ENCODE measurements around the gene LSM14A. TPM values are rescaled to one million over a fixed set of nuclear protein-coding genes. Genes with fewer than 3 reads are reported as not detected.
"Not testable (repeated sequence)": the region's sequence is repeated elsewhere in the genome, so short reads cannot be mapped to it uniquely, and the experiment has no call there.

LSM14A gene
- total RNA-seq, 1 experiment from 2014 or later: 199 TPM

GRCh38 chr19:34159541-34159940 lies 12.8 kb upstream of the LSM14A start:
- not testable (repeated sequence) for H3K4me3 Mint-ChIP-seq; H3K9me3 Mint-ChIP-seq; H4K8ac ChIP-seq (replicated peaks; ENCODE audit: insufficient read length, low read depth, low read length)

GRCh38 chr19:34161902-34162301 lies 10.4 kb upstream of the LSM14A start:
- H2AK5ac ChIP-seq (ENCODE audit: insufficient read length, low read length); H3K14ac ChIP-seq (ENCODE audit: insufficient read depth, low read length); H4K20me1 ChIP-seq (ENCODE audit: control insufficient read depth, insufficient read depth, insufficient read length); H4K91ac ChIP-seq (ENCODE audit: insufficient read length, low read depth, low read length); H3K27ac ChIP-seq (ENCODE audit: insufficient read length, low read depth, low read length); H4K5ac ChIP-seq (ENCODE audit: insufficient read length, low read depth, low read length); H3K36me3 Mint-ChIP-seq (ENCODE audit: insufficient read depth in 1 of 3, low read depth in 3 of 3); H3K4ac ChIP-seq (ENCODE audit: low read depth, low read length); H3K79me2 ChIP-seq (ENCODE audit: insufficient read depth, low read length); H3K18ac ChIP-seq (ENCODE audit: insufficient read length, low read depth, low read length); H2BK15ac ChIP-seq (ENCODE audit: low read depth, low read length); H3K4me1 Mint-ChIP-seq; H3K4me2 ChIP-seq (ENCODE audit: insufficient read depth, insufficient read length, low read length); H2AFZ ChIP-seq (ENCODE audit: low read length); H2BK5ac ChIP-seq (ENCODE audit: insufficient read length, low read length); H3K23me2 ChIP-seq (ENCODE audit: insufficient read length, low read depth, low read length, poor library complexity, severe bottlenecking); H3T11ph ChIP-seq (ENCODE audit: low read length); DNase-seq; H3K27me3 ChIP-seq (ENCODE audit: insufficient read depth, low read length); H4K8ac ChIP-seq (replicated peaks; ENCODE audit: insufficient read length, low read depth, low read length); H2BK12ac ChIP-seq (ENCODE audit: insufficient read length, low read depth, low read length); H3K9me3 ChIP-seq (ENCODE audit: control insufficient read depth, low read depth, low read length); H3K79me1 ChIP-seq (ENCODE audit: insufficient read depth, low read depth, low read length, poor library complexity, severe bottlenecking); H3K9me3 Mint-ChIP-seq; H3K27me3 Mint-ChIP-seq (ENCODE audit: low read depth); H3K9ac ChIP-seq (ENCODE audit: extremely low read depth, insufficient read length, low read length); H3K27ac Mint-ChIP-seq; H3K56ac ChIP-seq (ENCODE audit: insufficient read length, low read depth, low read length); H3K23ac ChIP-seq (ENCODE audit: insufficient read length, low read depth, low read length); H3K4me3 Mint-ChIP-seq; H3K4me1 ChIP-seq (ENCODE audit: insufficient read depth, low read length); H2BK20ac ChIP-seq (ENCODE audit: low read depth, low read length, poor library complexity, severe bottlenecking); H2BK120ac ChIP-seq (ENCODE audit: low read depth, low read length, poor library complexity, severe bottlenecking): not testable (repeated sequence)
- no CpG with 5 or more reads among the region's 2 CpGs for WGBS (ENCODE audit: extremely low coverage, insufficient read length, low lambda C conversion rate)

More at GRCh38 chr19:34159541-34159940, 12.8 kb upstream of the LSM14A start:
- not testable (repeated sequence) for H3K4me1 ChIP-seq (ENCODE audit: insufficient read depth, low read length); H3K18ac ChIP-seq (ENCODE audit: insufficient read length, low read depth, low read length); H3T11ph ChIP-seq (ENCODE audit: low read length); H3K23ac ChIP-seq (ENCODE audit: insufficient read length, low read depth, low read length); H2BK15ac ChIP-seq (ENCODE audit: low read depth, low read length); H3K27ac Mint-ChIP-seq; H4K20me1 ChIP-seq (ENCODE audit: control insufficient read depth, insufficient read depth, insufficient read length); H4K91ac ChIP-seq (ENCODE audit: insufficient read length, low read depth, low read length); H3K14ac ChIP-seq (ENCODE audit: insufficient read depth, low read length); H2AK5ac ChIP-seq (ENCODE audit: insufficient read length, low read length); H3K79me1 ChIP-seq (ENCODE audit: insufficient read depth, low read depth, low read length, poor library complexity, severe bottlenecking); H3K27me3 Mint-ChIP-seq (ENCODE audit: low read depth); H3K9me3 ChIP-seq (ENCODE audit: control insufficient read depth, low read depth, low read length); H3K9ac ChIP-seq (ENCODE audit: extremely low read depth, insufficient read length, low read length); H3K23me2 ChIP-seq (ENCODE audit: insufficient read length, low read depth, low read length, poor library complexity, severe bottlenecking); DNase-seq; H3K36me3 Mint-ChIP-seq (ENCODE audit: insufficient read depth in 1 of 3, low read depth in 3 of 3); H2BK20ac ChIP-seq (ENCODE audit: low read depth, low read length, poor library complexity, severe bottlenecking); H3K4ac ChIP-seq (ENCODE audit: low read depth, low read length); H3K4me2 ChIP-seq (ENCODE audit: insufficient read depth, insufficient read length, low read length); H3K4me1 Mint-ChIP-seq; H3K56ac ChIP-seq (ENCODE audit: insufficient read length, low read depth, low read length); H4K5ac ChIP-seq (ENCODE audit: insufficient read length, low read depth, low read length); H2BK5ac ChIP-seq (ENCODE audit: insufficient read length, low read length); H3K79me2 ChIP-seq (ENCODE audit: insufficient read depth, low read length); H2AFZ ChIP-seq (ENCODE audit: low read length); H3K27me3 ChIP-seq (ENCODE audit: insufficient read depth, low read length); H2BK120ac ChIP-seq (ENCODE audit: low read depth, low read length, poor library complexity, severe bottlenecking); H3K27ac ChIP-seq (ENCODE audit: insufficient read length, low read depth, low read length); H2BK12ac ChIP-seq (ENCODE audit: insufficient read length, low read depth, low read length)
- WGBS (ENCODE audit: extremely low coverage, insufficient read length, low lambda C conversion rate): no CpG with 5 or more reads among the region's 5 CpGs

All from H9 (cell line).